ENCODE results near the gene TMPRSS3. TPM values are rescaled to one million over a fixed set of nuclear protein-coding genes. Genes with fewer than 3 reads are reported as not detected.

The TMPRSS3 gene
- total and polyA plus RNA-seq, 2 of the 13 experiments (the other 11 are each of a cell fraction or from before 2014, with no cell fraction given) = 2.8 to 16.9 TPM

GRCh38 chr21:42418886-42419285, 23.0 kb upstream of the TMPRSS3 start:
- Histone ChIP-seq H3K79me2 (ENCODE audit: insufficient read depth, low read length) (no peaks in the 10 kb centered on the region), H3K36me3 (replicated peaks in 1 of 2; ENCODE audit: control insufficient read depth in 1 of 2, insufficient read depth in 2 of 2, low read length in 2 of 2) (no peaks in the 10 kb centered on the region), H2AFZ (ENCODE audit: low read length) (no peak overlapping the region), H3K27ac (ENCODE audit: extremely low read length, insufficient read depth, low read length) (no peak overlapping the region), H3K4me1 (ENCODE audit: insufficient read depth, low read length) (peaks cover 19% of the 10 kb centered on the region), H3K4me3 (replicated peaks in 1 of 3; ENCODE audit: insufficient read depth in 1 of 3, low read depth in 2 of 3, low read length in 3 of 3) (no peak overlapping the region), H3K9ac (ENCODE audit: insufficient read depth, low read depth, low read length) (no peak overlapping the region), H3K27me3 (ENCODE audit: control insufficient read depth in 1 of 2, insufficient read depth in 2 of 2, low read length in 2 of 2) (peaks cover 1 to 4% of the 10 kb centered on the region in 2 experiments; a peak in 1 of 5 replicates), H4K20me1 (ENCODE audit: insufficient read depth, low read length) (no peaks in the 10 kb centered on the region), H3K4me2 (ENCODE audit: low read depth, low read length) (no peak overlapping the region), H3K9me3 (ENCODE audit: low read length) (no peaks in the 10 kb centered on the region)
- in situ Hi-C loops (cut with HindIII; ENCODE audit: extremely low pct_ligation_motif_present, low pct_unique_long_range_greater_than_20kb) (no loop called here), intact Hi-C loops (cut with micrococcal nuclease; ENCODE audit: unreplicated experiment) (no loop called here)
- no peak for ATAC-seq
- 18% methylated on average over 4 of the region's 4 CpGs for WGBS (ENCODE audit: low lambda C conversion rate)
- DNase-seq (ENCODE audit: low spot score) = no peak
- FAIRE-seq = no peak
- ChIA-PET CTCF (ENCODE audit: low intra/inter-chr PET ratio, low total read pairs) (no interaction called here), POLR2A (no interaction called here)
- no TSS peak for BruUV-seq (replicated peaks)
- TF ChIP-seq KAT2B (IDR thresholded peaks at IDR 0.05; ENCODE audit: borderline replicate concordance, low read depth, low read length) = no peak
- TF ChIP-seq FOXC1 (CRISPR knock-in tag; IDR thresholded peaks at IDR 0.05; ENCODE audit: borderline replicate concordance) = no peak
- TF ChIP-seq ZKSCAN5 (CRISPR knock-in tag; IDR thresholded peaks at IDR 0.05) = no peak
- no peak for TF ChIP-seq ZNF616 (CRISPR knock-in tag; IDR thresholded peaks at IDR 0.05; ENCODE audit: low read depth)
- no peak for TF ChIP-seq MBD4 (IDR thresholded peaks at IDR 0.05; ENCODE audit: borderline replicate concordance, low read length)
- TF ChIP-seq DRAP1 (CRISPR knock-in tag; IDR thresholded peaks at IDR 0.05) = no peak
- no peak for TF ChIP-seq NFYB (CRISPR knock-in tag; IDR thresholded peaks at IDR 0.05)
- TF ChIP-seq ZNF558 (CRISPR knock-in tag; IDR thresholded peaks at IDR 0.05; ENCODE audit: borderline replicate concordance) = no peak
- no peak for TF ChIP-seq RFX5 (IDR thresholded peaks at IDR 0.05; ENCODE audit: low read depth, low read length)
- TF ChIP-seq HMGXB4 (CRISPR knock-in tag; IDR thresholded peaks at IDR 0.05; ENCODE audit: borderline replicate concordance in 1 of 2, low read depth in 1 of 2) = no peak
- no peak for TF ChIP-seq RNF219 (CRISPR knock-in tag; IDR thresholded peaks at IDR 0.05)
- no peak for TF ChIP-seq ZNF580 (CRISPR knock-in tag; IDR thresholded peaks at IDR 0.05; ENCODE audit: borderline replicate concordance, low read depth)
- TF ChIP-seq UBTF (CRISPR knock-in tag; IDR thresholded peaks at IDR 0.05) = no peak
- no peak for TF ChIP-seq GLMP (CRISPR knock-in tag; IDR thresholded peaks at IDR 0.05; ENCODE audit: borderline replicate concordance)
- no peak for TF ChIP-seq RARA (CRISPR knock-in tag; IDR thresholded peaks at IDR 0.05)

All from HepG2 (cell line).